Fibroblast of mammary gland (primary cell): Measurements from ENCODE around the gene CRYBA1.
"Not testable (repeated sequence)": the region's sequence is repeated elsewhere in the genome, so short reads cannot be mapped to it uniquely, and the experiment has no call there.

ENCODE experiments used
- DNase-seq: peaks from one replicate; pipeline ENCODE4 v3.0.0-alpha.2; 2010; ENCODE audit warnings: low read depth
- H3K4me3 ChIP-seq: 2 replicates; pipeline ENCODE4 v1.5.1; 2011; ENCODE audit warnings: low read depth, mild to moderate bottlenecking, low read length, moderate library complexity; ENCODE audit not compliant: control insufficient read depth
- TF ChIP-seq, protein P1 (sequence below): conservative IDR thresholded peaks from 2 replicates; pipeline ENCODE4 v1.5.1; 2011; ENCODE audit warnings: low read depth, low read length, inconsistent platforms; ENCODE audit not compliant: control insufficient read depth, insufficient read depth

The CRYBA1 gene

DNA sequence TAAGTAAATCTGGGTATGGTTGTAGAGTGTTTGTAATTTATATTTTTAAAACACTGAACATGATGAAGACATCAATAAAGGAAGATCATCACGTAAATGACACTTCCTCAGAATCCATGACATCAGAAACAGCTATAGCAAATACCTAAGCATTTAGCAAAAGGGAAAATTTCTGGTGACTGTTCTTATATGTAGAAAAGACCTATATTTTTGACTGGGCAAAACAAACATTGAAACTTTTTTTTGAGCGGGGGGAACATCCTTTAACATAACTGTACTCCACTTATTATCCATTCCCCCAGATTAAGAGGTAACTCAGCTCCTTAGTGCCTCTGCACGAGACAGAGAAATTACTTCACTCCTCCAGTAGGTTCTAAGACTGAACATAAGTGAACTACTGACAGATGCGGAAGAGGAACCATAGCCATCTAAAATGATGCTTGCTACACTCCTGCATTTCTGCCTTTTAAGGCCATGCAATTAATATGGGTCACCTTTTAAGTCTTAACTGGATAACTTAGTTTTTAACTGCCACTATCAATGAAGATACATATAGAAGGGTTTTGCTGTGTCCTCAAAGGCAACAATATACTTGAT is 9.4 kb downstream of the CRYBA1 start:
- no peak overlapping the region for H3K4me3 ChIP-seq
- peak; percentile 24 for DNase-seq
- TF ChIP-seq, protein P1, sequence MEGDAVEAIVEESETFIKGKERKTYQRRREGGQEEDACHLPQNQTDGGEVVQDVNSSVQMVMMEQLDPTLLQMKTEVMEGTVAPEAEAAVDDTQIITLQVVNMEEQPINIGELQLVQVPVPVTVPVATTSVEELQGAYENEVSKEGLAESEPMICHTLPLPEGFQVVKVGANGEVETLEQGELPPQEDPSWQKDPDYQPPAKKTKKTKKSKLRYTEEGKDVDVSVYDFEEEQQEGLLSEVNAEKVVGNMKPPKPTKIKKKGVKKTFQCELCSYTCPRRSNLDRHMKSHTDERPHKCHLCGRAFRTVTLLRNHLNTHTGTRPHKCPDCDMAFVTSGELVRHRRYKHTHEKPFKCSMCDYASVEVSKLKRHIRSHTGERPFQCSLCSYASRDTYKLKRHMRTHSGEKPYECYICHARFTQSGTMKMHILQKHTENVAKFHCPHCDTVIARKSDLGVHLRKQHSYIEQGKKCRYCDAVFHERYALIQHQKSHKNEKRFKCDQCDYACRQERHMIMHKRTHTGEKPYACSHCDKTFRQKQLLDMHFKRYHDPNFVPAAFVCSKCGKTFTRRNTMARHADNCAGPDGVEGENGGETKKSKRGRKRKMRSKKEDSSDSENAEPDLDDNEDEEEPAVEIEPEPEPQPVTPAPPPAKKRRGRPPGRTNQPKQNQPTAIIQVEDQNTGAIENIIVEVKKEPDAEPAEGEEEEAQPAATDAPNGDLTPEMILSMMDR = no peak

DNA sequence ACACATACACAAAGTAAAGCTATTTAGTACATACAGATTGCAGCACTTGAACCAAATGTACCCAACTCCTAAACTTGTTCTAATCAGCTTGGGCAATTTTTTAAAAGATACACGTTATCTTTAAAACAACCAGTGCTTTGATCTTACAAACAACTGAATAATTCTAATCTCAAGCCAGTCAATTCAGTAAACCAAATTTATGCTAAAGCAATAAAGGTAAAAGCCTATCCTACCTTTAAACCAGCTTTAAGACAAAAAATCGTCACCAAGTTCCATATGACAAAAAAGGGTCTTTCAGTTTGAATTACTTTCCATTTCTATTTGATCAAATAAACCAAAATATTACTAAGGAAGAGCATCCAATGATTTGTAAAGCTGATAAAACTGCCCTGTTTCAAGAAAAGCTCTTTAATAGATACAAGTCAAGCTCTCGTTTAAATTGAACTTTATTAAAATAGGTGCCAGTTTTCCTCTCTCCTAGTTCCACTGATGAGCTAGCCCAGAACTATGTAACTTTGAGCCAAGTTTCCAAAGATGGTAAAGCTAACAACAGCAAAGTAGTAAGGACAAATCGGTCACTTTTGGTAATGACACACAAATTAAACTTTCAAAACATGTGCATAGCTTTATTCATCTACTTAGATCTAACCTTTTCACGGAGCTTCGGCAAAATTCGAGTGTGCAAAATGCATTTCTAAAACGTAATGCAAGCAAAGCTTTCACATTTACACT is 10.2 kb downstream of the CRYBA1 start:
- H3K4me3 ChIP-seq = no peak overlapping the region
- peak; percentile 54 for DNase-seq
- TF ChIP-seq, protein P1 = no peak

DNA sequence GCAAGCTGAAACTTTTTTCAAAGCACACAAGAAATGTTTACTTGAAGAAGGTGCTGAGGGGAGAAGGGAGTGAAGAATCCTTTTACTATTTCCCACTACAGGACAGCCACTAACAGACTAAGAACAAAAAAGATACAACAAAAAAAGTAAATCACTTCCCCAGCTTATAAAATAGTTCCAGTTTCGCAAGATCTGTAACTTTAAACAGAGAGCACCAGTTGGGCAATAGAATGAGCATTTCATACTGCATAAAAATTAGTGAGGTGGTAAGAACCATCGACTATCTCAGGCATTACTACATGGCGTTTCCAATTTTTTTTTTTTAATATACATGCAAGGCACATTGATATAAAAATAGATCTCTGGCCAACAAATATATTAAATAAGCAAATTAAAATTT is 11.1 kb downstream of the CRYBA1 start:
- peak; percentile 59 for DNase-seq
- TF ChIP-seq, protein P1 = no peak
- H3K4me3 ChIP-seq = no peak overlapping the region

DNA sequence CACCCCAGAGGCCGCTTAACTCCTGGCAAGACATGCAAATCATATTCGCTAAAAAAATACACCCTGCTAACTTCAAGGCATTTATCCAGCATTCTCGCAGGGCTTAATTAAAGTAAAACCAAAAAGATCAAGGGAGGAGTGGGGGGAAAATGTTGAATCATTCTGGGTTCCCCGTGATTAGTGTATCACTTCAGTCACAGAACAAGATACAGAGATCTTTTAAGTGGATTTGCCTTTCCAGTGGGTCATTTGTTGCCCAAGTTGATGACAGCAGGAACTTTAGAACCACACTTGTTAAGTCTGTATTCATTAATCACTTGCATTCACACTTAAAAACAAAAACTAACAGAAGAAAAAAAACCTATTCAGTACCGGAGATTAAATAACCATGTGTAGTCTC is 17.3 kb downstream of the CRYBA1 start:
- TF ChIP-seq, protein P1 = no peak
- H3K4me3 ChIP-seq = no peak overlapping the region
- DNase-seq = no peak

DNA sequence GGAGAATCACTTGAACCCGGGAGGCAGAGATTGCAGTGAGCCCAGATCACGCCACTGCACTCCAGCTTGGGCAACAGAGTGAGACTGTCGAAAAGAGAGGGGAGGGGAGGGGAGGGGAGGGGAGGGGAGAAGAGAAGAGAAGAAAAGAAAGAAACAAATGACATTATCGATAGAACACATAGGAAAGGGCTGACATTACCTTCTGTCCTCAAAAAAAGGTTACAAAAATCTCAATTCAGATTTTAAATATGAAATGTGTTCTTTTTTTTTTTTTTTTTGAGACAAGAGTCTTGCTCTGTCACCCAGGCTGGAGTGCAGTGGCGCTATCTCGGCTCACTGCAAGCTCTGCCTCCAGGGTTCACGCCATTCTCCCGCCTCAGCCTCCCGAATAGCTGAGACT is 25.3 kb downstream of the CRYBA1 start:
- DNase-seq, H3K4me3 ChIP-seq: not testable (repeated sequence)

DNA sequence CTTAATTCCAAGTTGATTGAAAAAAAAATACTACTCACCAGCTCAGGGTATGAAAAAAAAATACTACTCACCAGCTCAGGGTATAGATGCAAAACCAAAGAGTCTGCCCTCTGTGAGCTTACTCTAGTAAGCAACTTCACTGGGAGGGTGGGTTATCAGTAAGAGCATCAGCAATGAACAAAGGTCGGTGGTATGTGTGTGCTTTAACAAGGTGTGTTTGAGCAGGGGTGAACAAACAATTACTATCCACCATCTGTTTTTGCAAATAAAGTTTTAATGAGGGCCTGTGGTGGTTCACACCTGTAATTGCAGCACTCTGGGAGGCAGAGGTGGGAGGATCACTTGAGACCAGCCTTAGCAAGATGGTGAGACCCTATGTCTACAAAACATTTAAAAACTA is 27.3 kb downstream of the CRYBA1 start:
- no peak for DNase-seq
- TF ChIP-seq, protein P1 = no peak
- no peak overlapping the region for H3K4me3 ChIP-seq

DNA sequence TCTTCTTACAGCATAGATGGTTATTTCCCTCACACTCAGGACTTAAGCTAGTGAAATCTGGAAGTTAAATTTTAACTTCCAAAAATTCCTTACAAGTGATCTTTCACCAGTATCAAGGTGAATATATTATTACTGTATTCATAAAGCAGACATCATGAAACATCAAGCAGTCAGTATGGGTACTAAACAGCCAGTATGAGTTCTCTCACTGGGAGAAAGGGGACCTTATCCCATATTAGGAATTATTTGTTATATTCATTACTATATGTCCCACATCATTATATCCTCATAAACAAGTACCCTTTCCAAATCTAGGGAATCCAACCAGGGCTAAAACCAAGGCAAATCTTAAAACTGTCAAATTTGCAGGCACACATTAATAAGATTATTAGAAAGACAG is 32.0 kb downstream of the CRYBA1 start:
- TF ChIP-seq, protein P1 = no peak
- H3K4me3 ChIP-seq = no peak overlapping the region
- no peak for DNase-seq
